ENCODE results near the gene STRA8.

STRA8 gene

GRCh38 chr7:135189221-135189662 lies 44.4 kb upstream of the STRA8 start:
- no peak overlapping the region for H3K4me3 ChIP-seq (ENCODE audit: low read depth, low read length)
- no peak for DNase-seq (ENCODE audit: low read depth)
- TF ChIP-seq, protein P1, sequence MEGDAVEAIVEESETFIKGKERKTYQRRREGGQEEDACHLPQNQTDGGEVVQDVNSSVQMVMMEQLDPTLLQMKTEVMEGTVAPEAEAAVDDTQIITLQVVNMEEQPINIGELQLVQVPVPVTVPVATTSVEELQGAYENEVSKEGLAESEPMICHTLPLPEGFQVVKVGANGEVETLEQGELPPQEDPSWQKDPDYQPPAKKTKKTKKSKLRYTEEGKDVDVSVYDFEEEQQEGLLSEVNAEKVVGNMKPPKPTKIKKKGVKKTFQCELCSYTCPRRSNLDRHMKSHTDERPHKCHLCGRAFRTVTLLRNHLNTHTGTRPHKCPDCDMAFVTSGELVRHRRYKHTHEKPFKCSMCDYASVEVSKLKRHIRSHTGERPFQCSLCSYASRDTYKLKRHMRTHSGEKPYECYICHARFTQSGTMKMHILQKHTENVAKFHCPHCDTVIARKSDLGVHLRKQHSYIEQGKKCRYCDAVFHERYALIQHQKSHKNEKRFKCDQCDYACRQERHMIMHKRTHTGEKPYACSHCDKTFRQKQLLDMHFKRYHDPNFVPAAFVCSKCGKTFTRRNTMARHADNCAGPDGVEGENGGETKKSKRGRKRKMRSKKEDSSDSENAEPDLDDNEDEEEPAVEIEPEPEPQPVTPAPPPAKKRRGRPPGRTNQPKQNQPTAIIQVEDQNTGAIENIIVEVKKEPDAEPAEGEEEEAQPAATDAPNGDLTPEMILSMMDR (IDR thresholded peaks at IDR 0.05; ENCODE audit: low read depth, low read length, missing control alignments) = no peak

DNA sequence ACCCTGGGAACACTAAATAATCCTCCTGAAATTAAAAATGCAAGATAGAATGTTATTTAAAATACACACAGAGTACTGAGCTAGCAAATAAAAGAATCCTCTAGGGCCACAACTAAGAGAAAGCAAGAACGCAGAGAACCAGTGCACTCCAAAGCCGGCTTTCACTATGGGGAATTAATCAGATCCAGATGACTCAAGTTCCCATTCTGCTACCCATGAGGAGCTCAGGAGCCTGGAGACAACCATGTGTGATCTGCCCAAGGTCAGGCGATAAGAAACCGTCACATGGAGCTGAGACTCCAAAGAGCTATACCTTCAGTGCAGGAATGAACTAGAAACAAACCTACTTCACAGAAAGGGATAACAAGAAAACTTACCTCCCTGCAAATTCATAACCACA lies 43.7 kb upstream of the STRA8 start:
- no peak for DNase-seq (ENCODE audit: low read depth)
- TF ChIP-seq, protein P1 (IDR thresholded peaks at IDR 0.05; ENCODE audit: low read depth, low read length, missing control alignments) = no peak
- H3K4me3 ChIP-seq (ENCODE audit: low read depth, low read length) = no peak overlapping the region

DNA sequence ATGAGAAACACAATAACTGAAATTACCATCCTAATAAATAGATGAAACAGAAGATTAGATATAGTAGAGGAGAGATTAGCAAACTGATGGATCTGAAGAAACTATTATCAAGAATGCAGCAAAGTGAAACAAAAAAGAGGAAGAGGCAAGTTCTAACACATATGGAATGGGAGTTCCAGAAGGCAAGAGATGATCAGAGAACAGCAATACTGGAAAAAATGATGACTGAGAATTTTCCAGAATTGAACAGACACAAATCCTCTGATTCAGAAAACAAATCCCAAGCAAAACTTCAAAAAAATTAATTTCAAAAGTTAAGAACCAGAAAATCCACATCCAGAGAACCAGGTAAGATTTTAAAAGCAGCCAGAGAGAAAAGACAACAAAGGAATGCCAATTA lies 42.9 kb upstream of the STRA8 start:
- H3K4me3 ChIP-seq (ENCODE audit: low read depth, low read length) = no peak overlapping the region
- DNase-seq (ENCODE audit: low read depth) = no peak
- TF ChIP-seq, protein P1 (IDR thresholded peaks at IDR 0.05; ENCODE audit: low read depth, low read length, missing control alignments) = no peak

DNA sequence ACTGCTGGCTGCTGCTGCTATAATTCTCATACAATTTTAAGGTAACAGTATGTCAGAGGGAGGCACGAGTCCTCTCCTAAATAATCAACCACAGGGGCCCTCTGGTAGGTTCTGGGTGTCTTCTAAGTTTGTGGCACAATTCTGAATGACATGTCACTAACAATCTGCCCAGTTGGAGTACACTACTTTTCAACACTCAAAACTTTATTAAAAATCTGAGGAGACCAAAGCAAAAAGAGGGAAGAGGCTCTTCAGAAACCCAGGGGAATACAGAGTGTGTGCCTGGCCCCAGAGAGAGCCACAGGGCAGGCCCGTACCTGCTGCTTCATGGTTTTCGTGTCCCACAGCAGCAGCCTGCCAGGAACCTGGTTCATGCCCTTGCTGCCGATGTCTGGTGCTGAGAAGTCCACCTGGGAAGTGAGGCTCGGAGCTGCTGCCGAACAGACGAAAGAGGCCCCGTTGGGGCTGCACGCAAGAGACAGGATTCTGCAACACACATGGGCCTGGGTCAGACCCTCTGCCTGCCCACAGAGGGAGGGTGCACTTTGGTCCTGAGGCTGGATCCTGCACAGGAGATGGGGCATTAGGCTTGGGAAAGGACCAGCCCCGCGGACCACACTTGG lies 40.6 kb upstream of the STRA8 start:
- TF ChIP-seq, protein P1 (IDR thresholded peaks at IDR 0.05; ENCODE audit: low read depth, low read length, missing control alignments) = no peak
- H3K4me3 ChIP-seq (ENCODE audit: low read depth, low read length) = no peak overlapping the region
- DNase-seq (ENCODE audit: low read depth) = no peak

DNA sequence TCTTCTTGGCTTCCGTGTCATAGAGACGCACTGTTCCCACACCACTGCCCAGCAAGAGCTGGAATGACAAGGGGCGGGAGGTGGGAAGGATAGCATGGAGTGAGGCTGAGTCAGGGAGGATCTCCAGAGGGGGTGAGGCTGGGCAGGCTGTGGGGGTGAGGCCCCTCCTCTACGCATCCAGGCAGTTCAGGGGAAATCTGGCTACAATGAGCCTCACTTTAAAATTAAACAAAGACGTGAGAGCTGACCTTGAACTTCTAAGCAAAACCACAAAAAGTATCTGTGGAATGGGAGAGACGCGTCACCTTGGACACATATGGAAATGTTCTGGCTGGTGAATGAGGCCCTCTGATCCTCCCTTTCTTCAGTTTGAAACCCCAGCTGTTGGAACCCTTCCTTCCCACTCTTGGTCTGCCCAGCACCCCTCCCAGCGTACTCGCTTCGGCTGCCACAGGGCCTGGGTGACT lies 40.0 kb upstream of the STRA8 start:
- TF ChIP-seq, protein P1 (IDR thresholded peaks at IDR 0.05; ENCODE audit: low read depth, low read length, missing control alignments) = no peak
- no peak overlapping the region for H3K4me3 ChIP-seq (ENCODE audit: low read depth, low read length)
- no peak for DNase-seq (ENCODE audit: low read depth)

- no peak for DNase-seq (ENCODE audit: low read depth)
Observed at GRCh38 chr7:135194494-135195095, 39.0 kb upstream of the STRA8 start.

More at GRCh38 chr7:135194494-135195095, 39.0 kb upstream of the STRA8 start:
- H3K4me3 ChIP-seq (ENCODE audit: low read depth, low read length) = no peak overlapping the region
- TF ChIP-seq, protein P1 (IDR thresholded peaks at IDR 0.05; ENCODE audit: low read depth, low read length, missing control alignments) = no peak
